Muscle of back (tissue), 11 donors: Measurements from ENCODE around the gene AFAP1L1. TPM values are rescaled to one million over a fixed set of nuclear protein-coding genes. Genes with fewer than 3 reads are reported as not detected.

ENCODE experiments used
- DNase-seq, 3 donors: peaks; one replicate each; pipeline versions ENCODE4 v3.0.0 to v3.0.0-alpha.2; 2013
- polyA plus RNA-seq, 10 donors: library from polyadenylated mRNA; unstranded; fragments of 120-200 nt; gene quantifications; one replicate each; pipeline ENCODE4 v1.2.1, GENCODE V29; 2013; ENCODE audit not compliant: insufficient read length in 10 of 10

Gene AFAP1L1
- polyA plus RNA-seq, 10 donors, result 60.2 to 98.1 (median 87.5) TPM

GRCh38 chr5:149345147-149345891 lies 73.7 kb downstream of the AFAP1L1 start, which contains the start of gene GRPEL2:
TSS of gene GRPEL2 (plus strand) at chr5:149345499. CDS start at chr5:149345540, 41 bp downstream.
- DNase-seq, result peak; percentile 97 to 98 (median 97)

GRCh38 chr5:149345892-149346222 lies 74.2 kb downstream of the AFAP1L1 start:
- no peak for DNase-seq

DNA sequence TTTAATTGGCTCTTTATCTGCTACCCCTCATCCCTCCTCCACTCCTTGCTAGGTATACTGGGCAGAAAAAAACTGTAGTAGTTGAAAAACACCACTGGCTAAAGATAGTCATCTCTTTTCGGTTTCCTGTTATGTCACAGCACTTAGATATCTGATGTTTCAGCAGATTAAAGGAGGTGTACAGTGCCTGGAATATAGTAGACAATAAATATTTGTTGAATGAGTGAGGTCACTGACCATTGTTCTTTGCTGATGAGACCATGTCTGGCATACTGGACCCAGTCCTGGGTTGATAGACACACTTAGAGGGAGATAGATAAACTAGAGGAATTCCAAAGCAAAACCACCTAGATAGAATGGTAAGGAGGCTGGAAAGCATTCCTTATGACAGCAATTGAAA lies 76.9 kb downstream of the AFAP1L1 start:
- DNase-seq, result no peak

- no peak for DNase-seq
Measured at GRCh38 chr5:149349382-149349781, 77.7 kb downstream of the AFAP1L1 start.

GRCh38 chr5:149352169-149352568 lies 80.5 kb downstream of the AFAP1L1 start:
- no peak for DNase-seq

GRCh38 chr5:149353911-149354310 lies 82.3 kb downstream of the AFAP1L1 start:
- DNase-seq, result no peak

DNA sequence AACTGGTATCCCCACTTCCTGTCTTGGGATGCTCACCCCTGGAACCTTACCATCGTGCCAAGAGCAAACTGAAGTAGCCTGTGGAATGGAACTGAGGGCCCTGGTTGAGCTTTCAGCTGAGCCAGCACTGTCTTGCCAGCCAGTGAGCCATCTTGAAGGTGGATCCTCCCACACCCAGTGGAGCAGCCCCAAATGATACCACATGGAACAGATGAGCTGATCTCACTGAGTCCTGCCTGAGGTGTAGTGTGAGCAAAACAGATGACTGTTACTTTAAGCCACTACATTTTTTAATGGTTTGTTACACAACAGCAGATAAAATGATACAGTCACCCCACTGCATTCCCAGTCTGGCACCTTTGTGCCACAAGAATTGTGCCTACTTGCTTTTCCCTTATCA lies 84.0 kb downstream of the AFAP1L1 start:
- no peak for DNase-seq

- DNase-seq, result no peak
Measured at GRCh38 chr5:149356391-149356790, 84.7 kb downstream of the AFAP1L1 start.

DNA sequence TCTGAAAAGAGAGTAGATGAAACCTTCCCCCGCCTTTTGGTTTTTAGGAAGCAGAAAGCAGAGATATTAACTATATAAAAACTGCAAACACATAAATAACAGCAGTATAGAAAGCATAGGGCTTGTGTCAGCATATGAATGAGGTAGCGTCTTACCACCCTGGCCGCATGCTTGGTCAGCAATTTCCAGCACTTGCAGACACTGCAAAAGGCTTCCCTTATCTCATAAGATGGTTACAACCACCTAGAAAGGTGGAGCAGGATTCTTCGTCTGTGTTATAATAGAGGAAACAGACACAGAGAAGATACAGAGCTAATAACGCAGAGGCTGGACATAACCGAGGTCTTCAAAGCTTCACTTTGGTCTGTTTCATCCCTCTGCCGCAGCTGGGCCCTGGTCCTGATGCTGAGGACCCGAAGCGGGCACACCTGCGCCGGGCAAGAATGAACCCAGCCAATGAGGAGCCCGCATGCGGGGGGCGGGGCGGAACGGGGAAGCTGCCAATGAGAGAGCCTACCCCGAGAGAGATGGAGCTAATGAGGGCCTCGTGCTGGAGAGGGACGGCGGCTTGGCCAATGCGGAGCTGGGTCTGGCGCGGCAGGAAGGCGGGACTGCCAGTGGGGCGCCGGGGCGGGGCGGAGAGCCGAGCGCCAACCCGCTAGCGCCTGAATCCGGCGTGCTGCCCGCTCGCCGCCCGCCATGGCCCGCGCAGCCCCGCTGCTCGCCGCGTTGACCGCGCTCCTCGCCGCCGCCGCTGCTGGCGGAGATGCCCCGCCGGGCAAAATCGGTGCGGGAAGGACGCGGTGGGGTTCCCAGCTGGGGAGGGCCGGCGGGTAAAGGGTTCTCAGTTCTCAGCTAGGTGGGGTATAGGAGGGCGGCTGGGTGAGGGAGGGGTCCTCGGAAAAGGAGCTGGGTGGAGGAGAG lies 86.0 kb downstream of the AFAP1L1 start, which contains the start of gene PCYOX1L:
Gene PCYOX1L (plus strand): TSS at position 677 of the 924 bp plus-strand sequence. CDS start 23 bp downstream, at position 700.
- DNase-seq, result peak; percentile 91 to 97 (median 92)

DNA sequence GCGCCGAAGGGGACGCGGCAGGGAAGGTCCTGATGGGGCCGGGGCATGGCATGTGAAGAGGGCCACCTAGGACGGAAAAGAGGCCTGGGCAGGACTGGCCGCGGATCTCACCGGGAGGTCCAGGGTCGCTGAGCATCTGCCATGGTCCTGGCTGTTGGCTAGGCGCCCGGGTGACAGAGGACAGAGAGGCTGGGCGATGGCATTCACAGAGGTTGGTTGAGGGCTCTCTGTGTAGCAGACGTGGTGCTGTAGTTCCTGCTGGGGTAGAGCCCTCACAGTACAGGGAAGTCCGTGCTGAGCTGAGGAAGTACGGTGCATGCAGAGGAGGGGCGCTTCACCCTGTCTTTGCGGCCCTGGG lies 86.6 kb downstream of the AFAP1L1 start:
- DNase-seq, result peak in 1 of 3 donors; percentile 68

- DNase-seq, result no peak
Measured at GRCh38 chr5:149358868-149359495, 87.3 kb downstream of the AFAP1L1 start.

GRCh38 chr5:149360272-149360671 lies 88.6 kb downstream of the AFAP1L1 start:
- DNase-seq, result no peak

- no peak for DNase-seq
Measured at GRCh38 chr5:149362541-149362940, 90.9 kb downstream of the AFAP1L1 start.

DNA sequence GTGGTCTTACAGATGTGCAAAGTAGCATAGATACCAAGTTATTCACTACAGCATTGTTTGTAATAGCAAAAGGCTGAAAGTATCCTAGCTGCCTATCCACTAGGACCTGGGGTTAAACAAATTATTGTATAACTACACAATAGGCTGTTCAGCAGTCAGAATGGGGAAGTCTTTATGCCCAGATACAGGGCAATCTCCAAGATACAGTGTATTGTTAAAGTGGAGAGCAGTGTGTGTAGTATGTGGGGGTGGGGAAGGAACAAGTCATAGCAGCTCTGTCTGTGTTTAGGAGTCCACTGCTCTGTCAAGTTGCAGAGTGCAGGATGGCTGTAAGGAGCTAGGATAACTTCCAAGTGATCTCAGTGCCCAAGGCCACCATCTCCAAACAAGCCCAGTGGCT lies 91.7 kb downstream of the AFAP1L1 start:
- DNase-seq, result no peak

GRCh38 chr5:149363936-149364335 lies 92.3 kb downstream of the AFAP1L1 start:
- DNase-seq, result no peak

- DNase-seq, result no peak
Measured at GRCh38 chr5:149364719-149365118, 93.1 kb downstream of the AFAP1L1 start.

DNA sequence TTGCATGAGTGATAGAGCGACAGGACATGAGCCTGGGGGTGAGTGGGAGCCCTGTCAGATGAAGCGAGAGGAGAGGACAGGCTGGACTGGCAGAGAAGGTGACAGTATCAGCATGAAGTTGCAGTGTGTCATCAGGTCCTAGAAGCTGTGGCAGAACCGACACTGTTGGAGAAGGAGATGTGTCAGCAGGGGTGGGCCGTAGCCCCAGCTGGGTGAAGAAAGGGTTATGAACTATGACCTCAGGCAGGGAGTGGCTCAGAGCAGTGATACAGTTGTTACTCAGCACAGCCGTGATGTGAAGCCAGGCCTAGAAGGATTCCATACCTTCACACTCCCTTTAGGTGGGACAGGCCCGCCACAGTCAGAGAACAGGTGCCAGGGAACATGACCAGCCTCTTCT lies 93.8 kb downstream of the AFAP1L1 start:
- no peak for DNase-seq

- no peak for DNase-seq
Measured at GRCh38 chr5:149366169-149366729, 94.6 kb downstream of the AFAP1L1 start.

DNA sequence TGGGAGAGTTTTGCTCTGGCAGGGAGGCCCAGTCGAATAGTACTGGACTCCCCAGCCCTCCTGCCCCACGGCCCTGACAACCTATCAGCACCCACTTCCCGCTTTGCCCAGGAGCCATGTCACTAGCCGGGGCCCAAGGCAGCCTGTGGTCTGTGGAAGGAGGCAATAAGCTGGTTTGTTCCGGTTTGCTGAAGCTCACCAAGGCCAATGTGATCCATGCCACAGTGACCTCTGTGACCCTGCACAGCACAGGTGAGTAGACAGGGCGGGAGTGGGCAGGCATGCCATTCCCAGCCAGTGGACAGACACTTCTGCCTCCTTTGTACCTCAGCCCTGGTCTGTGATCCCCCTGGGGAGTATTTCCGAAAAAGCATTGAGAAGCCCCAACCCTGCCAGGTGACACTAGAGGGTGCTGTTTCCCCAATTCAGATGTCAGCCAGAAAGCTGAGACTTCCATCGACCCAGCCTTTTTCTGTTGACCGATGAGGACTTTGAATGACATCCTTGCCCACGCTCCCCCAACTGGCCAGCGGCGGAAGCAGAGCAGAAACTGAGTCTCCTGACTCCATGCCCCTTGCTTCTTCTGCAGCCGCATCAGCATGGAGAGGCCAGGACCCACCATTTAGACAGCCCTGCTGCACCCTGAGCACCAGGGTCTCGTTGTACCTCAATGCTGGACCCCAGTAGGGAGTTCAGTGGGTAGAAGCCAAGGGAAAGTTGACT lies 95.8 kb downstream of the AFAP1L1 start:
- DNase-seq, result peak in 2 of 3 donors; percentile 54 to 72

DNA sequence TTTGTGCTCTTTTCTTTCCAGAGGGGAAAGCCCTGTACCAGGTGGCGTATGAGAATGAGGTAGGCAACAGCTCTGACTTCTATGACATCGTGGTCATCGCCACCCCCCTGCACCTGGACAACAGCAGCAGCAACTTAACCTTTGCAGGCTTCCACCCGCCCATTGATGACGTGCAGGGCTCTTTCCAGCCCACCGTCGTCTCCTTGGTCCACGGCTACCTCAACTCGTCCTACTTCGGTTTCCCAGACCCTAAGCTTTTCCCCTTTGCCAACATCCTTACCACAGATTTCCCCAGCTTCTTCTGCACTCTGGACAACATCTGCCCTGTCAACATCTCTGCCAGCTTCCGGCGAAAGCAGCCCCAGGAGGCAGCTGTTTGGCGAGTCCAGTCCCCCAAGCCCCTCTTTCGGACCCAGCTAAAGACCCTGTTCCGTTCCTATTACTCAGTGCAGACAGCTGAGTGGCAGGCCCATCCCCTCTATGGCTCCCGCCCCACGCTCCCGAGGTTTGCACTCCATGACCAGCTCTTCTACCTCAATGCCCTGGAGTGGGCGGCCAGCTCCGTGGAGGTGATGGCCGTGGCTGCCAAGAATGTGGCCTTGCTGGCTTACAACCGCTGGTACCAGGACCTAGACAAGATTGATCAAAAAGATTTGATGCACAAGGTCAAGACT lies 96.5 kb downstream of the AFAP1L1 start:
- DNase-seq, result no peak

DNA sequence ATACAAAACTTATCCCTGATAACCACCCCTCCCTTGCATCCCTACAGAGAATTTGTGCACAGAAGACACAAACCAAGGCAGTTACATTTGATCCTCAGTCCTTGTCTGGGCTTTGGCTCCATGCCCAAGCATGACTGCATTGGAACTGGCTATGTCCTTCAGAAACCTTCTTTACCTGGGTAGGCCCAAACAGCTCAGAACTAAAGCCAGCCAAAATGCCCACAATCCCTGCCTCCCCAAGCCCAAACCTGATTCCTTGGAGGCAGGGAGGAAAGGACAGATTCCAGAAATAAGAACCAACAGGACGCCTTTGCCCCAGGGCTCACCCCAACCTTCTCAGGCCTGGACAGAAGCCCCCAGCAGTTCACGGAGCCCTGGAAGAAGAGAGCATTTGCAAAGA lies 99.2 kb downstream of the AFAP1L1 start:
- no peak for DNase-seq
